Measurements from ENCODE around the gene MASTL. TPM values are rescaled to one million over a fixed set of nuclear protein-coding genes. Genes with fewer than 3 reads are reported as not detected.

MASTL gene
- total RNA-seq, 1 donor from 2014 or later = 11.8 TPM

GRCh38 chr10:27223964-27224363, 68.8 kb downstream of the MASTL start:
- peak in 2 of 3 experiments; percentile 57 to 60 for TF ChIP-seq CTCF (IDR thresholded peaks at IDR 0.05)
- H3K4me1 ChIP-seq = no peaks in the 10 kb centered on the region
- peaks cover 33 to 41% of the 10 kb centered on the region in 2 donors for H3K36me3 ChIP-seq
- no peaks in the 10 kb centered on the region for H3K9me3 ChIP-seq
- no peak overlapping the region for H3K4me3 ChIP-seq
- intact Hi-C loops (cut with DNase I) = no loop called here
- no peaks in the 10 kb centered on the region for H3K27me3 ChIP-seq
- no peak for DNase-seq (ENCODE audit: low spot score in 2 of 2)
- no peak overlapping the region for H3K27ac ChIP-seq

- no peak overlapping the region for H3K27ac ChIP-seq
- intact Hi-C loops (cut with DNase I) = no loop called here
- DNase-seq (ENCODE audit: low spot score in 2 of 2) = no peak
- no peak overlapping the region for H3K4me3 ChIP-seq
- H3K4me1 ChIP-seq = no peaks in the 10 kb centered on the region
- no peaks in the 10 kb centered on the region for H3K9me3 ChIP-seq
- H3K27me3 ChIP-seq = no peaks in the 10 kb centered on the region
- peaks cover 28 to 34% of the 10 kb centered on the region in 2 donors for H3K36me3 ChIP-seq
- no peak for TF ChIP-seq CTCF (IDR thresholded peaks at IDR 0.05)
These were observed 69.9 kb downstream of the MASTL start for GRCh38 chr10:27225011-27225590.

GRCh38 chr10:27225642-27226257, 70.6 kb downstream of the MASTL start:
- intact Hi-C loops (cut with DNase I) = no loop called here
- no peak for DNase-seq (ENCODE audit: low spot score in 2 of 2)
- no peaks in the 10 kb centered on the region for H3K9me3 ChIP-seq
- H3K4me3 ChIP-seq = no peak overlapping the region
- H3K27me3 ChIP-seq = no peaks in the 10 kb centered on the region
- H3K36me3 ChIP-seq = peaks cover 24 to 34% of the 10 kb centered on the region in 2 donors
- no peak overlapping the region for H3K27ac ChIP-seq
- H3K4me1 ChIP-seq = no peaks in the 10 kb centered on the region
- no peak for TF ChIP-seq CTCF (IDR thresholded peaks at IDR 0.05)

GRCh38 chr10:27230022-27230421, 74.9 kb downstream of the MASTL start:
- no peaks in the 10 kb centered on the region for H3K9me3 ChIP-seq
- no peaks in the 10 kb centered on the region for H3K27me3 ChIP-seq
- TF ChIP-seq CTCF (IDR thresholded peaks at IDR 0.05) = no peak
- no peak overlapping the region for H3K27ac ChIP-seq
- no peaks in the 10 kb centered on the region for H3K4me1 ChIP-seq
- intact Hi-C loops (cut with DNase I) = no loop called here
- H3K36me3 ChIP-seq = peaks cover 7 to 19% of the 10 kb centered on the region in 2 donors
- DNase-seq (ENCODE audit: low spot score in 2 of 2) = no peak
- no peak overlapping the region for H3K4me3 ChIP-seq

- Histone ChIP-seq H3K4me3 (no peak overlapping the region), H3K9me3 (no peaks in the 10 kb centered on the region), H3K27ac (no peak overlapping the region), H3K27me3 (no peaks in the 10 kb centered on the region), H3K4me1 (peaks cover 0 to 9% of the 10 kb centered on the region in 2 donors), H3K36me3 (peaks cover 3 to 8% of the 10 kb centered on the region in 2 donors)
- TF ChIP-seq CTCF (IDR thresholded peaks at IDR 0.05) = no peak
- intact Hi-C loops (cut with DNase I) = no loop called here
- no peak for DNase-seq (ENCODE audit: low spot score in 2 of 2)
These were observed 80.6 kb downstream of the MASTL start for GRCh38 chr10:27235706-27236105.

Other genes starting within 250 kb of the MASTL start
- 2.4 TPM for gene ANKRD26, start 54.9 kb upstream of the MASTL start, total RNA-seq
- 46.6 TPM for gene YME1L1, start 968 bp upstream of the MASTL start, total RNA-seq
- 8.7 TPM for gene ACBD5, start 85.4 kb downstream of the MASTL start, total RNA-seq

Measured in ascending aorta (tissue), 2 donors.